ENCODE results near the gene NCKAP5. TPM values are rescaled to one million over a fixed set of nuclear protein-coding genes. Genes with fewer than 3 reads are reported as not detected.

NCKAP5 gene
- total and polyA plus RNA-seq, 2 of the 8 experiments (the other 6 are each of a cell fraction or from before 2014, with no cell fraction given), result 0.27 to 0.86 TPM

- TF ChIP-seq KDM4A (IDR thresholded peaks at IDR 0.05; ENCODE audit: low read depth, low read length, severe bottlenecking) (no peak), ZNF274 (IDR thresholded peaks at IDR 0.05; ENCODE audit: borderline replicate concordance, extremely low read depth, low read length) (no peak), CBX8 (IDR thresholded peaks at IDR 0.05; ENCODE audit: borderline replicate concordance, low read depth, low read length) (no peak), SIN3A (conservative IDR thresholded peaks at IDR 0.05 in 1 of 2, IDR thresholded peaks at IDR 0.05 in 1 of 2; ENCODE audit: low read depth in 1 of 2, low read length in 2 of 2) (no peak)
Observed at GRCh38 chr2:133303150-133303549, 265.1 kb downstream of the NCKAP5 start (continued).
